SK-N-MC (cell line): ENCODE results near the gene ZNF618.

Source experiments
- DNase-seq: peaks from one replicate; pipeline ENCODE4 v3.0.0-alpha.2; 2011; ENCODE audit warnings: low read depth, low spot score
- H3K27ac ChIP-seq: fragments of 200-600 bp; sonication (generic); 2 replicates; pipeline ENCODE4 v1.5.1; 2016; ENCODE audit warnings: mixed run types
- H3K36me3 ChIP-seq: fragments of 200-600 bp; sonication (generic); 2 replicates; pipeline ENCODE4 v1.6.1; 2017; ENCODE audit warnings: antibody characterized with exemption, low read length, mixed read lengths; ENCODE audit not compliant: insufficient read depth
- H3K4me3 ChIP-seq: fragments of 200-600 bp; sonication (generic); 2 replicates; pipeline ENCODE4 v1.5.1; 2016
- H3K9ac ChIP-seq: fragments of 200-600 bp; sonication (generic); 2 replicates; pipeline ENCODE4 v1.8.0; 2017; ENCODE audit warnings: mixed run types, mixed read lengths; ENCODE audit not compliant: insufficient read length
- H3K9me3 ChIP-seq: fragments of 200-600 bp; sonication (generic); 2 replicates; pipeline ENCODE4 v1.6.1; 2017; ENCODE audit warnings: low read depth, mild to moderate bottlenecking, antibody characterized with exemption, low read length, moderate library complexity, mixed read lengths
- EZH2 ChIP-seq: fragments of 200-600 bp; sonication (generic); IDR thresholded peaks from one replicate; pipeline ENCODE4 v1.6.1; 2017; ENCODE audit warnings: antibody characterized with exemption
- FOXP2 ChIP-seq: optimal IDR thresholded peaks from 2 replicates; pipeline ENCODE3; 2011; ENCODE audit warnings: mild to moderate bottlenecking, moderate library complexity; ENCODE audit not compliant: insufficient read depth; ENCODE audit errors: extremely low read length, control extremely low read depth
- POLR2AphosphoS5 ChIP-seq: IDR thresholded peaks from 2 replicates; pipeline ENCODE4 v1.6.1; 2012; ENCODE audit warnings: mild to moderate bottlenecking, low read depth, low read length, borderline replicate concordance

The ZNF618 gene

GRCh38 chr9:113973963-113974413, 97.9 kb downstream of the ZNF618 start:
- H3K4me3 ChIP-seq: no peak overlapping the region
- TF ChIP-seq EZH2: no peak
- no peak for TF ChIP-seq FOXP2
- TF ChIP-seq POLR2AphosphoS5: no peak
- peaks cover 20% of the 10 kb centered on the region for H3K36me3 ChIP-seq
- DNase-seq: no peak
- H3K9ac ChIP-seq: no peak overlapping the region
- no peaks in the 10 kb centered on the region for H3K9me3 ChIP-seq
- no peak overlapping the region for H3K27ac ChIP-seq

GRCh38 chr9:113976915-113977314, 100.8 kb downstream of the ZNF618 start:
- no peak overlapping the region for H3K9ac ChIP-seq
- H3K36me3 ChIP-seq: no peaks in the 10 kb centered on the region
- TF ChIP-seq POLR2AphosphoS5: no peak
- H3K4me3 ChIP-seq: no peak overlapping the region
- no peak for DNase-seq
- no peaks in the 10 kb centered on the region for H3K9me3 ChIP-seq
- no peak overlapping the region for H3K27ac ChIP-seq

GRCh38 chr9:113978725-113979342, 102.7 kb downstream of the ZNF618 start:
- DNase-seq: no peak
- Histone ChIP-seq H3K36me3 (no peaks in the 10 kb centered on the region), H3K27ac (no peak overlapping the region), H3K9me3 (no peaks in the 10 kb centered on the region), H3K9ac (no peak overlapping the region), H3K4me3 (no peak overlapping the region)
- no peak for TF ChIP-seq EZH2
- TF ChIP-seq POLR2AphosphoS5: no peak
- no peak for TF ChIP-seq FOXP2

DNA sequence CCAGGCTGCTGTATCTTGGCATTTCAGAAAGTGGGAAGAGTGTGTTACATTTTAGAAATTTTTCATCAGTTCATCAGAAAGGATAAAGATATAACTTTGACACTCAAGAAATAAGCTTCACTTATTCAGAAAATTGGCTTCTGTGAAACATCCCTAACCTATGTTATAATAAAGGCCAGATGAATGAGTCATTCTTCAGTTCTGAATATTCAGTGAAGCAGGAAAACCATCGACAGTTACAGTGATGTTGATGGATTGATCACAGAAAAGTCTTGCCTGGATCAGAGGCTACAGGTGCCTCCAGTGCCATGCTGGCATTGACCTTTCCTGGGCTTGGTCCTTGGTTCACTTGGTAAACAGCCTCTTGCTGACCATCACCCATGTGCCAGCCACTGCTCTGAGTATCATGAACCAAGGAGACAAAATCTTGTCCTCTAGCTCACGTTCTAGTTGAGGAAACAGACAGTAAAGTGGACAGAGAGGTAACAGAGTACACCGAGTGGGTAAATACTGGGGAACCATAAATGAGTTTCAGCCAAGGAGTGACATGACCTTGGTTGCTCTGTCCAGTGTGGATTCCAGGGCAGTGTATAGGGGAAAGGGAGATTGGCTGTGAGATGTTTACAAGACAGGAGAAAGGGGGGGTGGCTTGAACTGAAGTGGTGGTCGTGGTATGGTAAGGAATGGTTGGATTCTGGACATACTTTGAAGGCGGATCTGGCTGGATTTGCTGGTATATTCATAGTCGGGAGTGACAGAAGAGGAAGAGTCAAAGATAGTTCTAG, 103.4 kb downstream of the ZNF618 start:
- H3K4me3 ChIP-seq: no peak overlapping the region
- no peaks in the 10 kb centered on the region for H3K36me3 ChIP-seq
- no peak for DNase-seq
- no peak for TF ChIP-seq POLR2AphosphoS5
- no peak for TF ChIP-seq FOXP2
- TF ChIP-seq EZH2: no peak
- no peaks in the 10 kb centered on the region for H3K9me3 ChIP-seq
- no peak overlapping the region for H3K27ac ChIP-seq
- no peak overlapping the region for H3K9ac ChIP-seq

DNA sequence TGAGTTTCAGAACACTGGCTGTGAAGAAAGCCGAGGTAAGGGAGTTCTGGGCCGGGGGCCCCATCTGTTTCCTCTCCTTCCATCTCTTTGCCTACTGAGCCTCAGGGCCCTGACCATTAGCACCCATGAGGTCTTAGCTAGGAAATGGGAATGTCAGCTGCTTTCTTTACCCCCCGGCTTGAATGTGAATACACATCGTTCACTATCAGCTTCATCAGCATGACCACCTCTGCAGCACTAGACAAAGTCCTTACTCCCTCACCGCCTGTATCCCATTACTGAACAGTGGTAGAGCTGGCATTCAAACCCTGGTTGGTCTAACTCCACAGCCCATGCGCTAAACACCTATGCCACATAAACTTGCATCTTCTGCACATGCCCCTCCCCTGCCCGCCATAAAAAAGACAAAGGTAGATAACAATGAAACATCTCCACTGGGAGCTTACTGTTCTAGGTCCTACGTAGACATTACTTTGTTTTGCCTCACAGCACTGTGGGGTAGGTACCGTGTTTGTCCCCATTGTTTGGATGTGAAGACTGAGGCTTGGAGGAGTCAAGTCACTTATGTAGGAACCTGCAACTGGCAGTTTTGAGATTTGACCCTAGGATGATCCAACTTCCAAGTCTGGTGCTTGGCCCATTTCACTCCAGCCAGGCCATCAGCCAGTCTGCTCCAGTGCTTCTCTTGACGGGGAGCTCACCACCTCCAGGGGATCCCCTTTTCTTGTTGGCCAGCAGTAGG, 108.7 kb downstream of the ZNF618 start:
- H3K36me3 ChIP-seq: no peaks in the 10 kb centered on the region; the same call in 1 of the 2 replicates

GRCh38 chr9:113985968-113986585, 110.0 kb downstream of the ZNF618 start:
- no peak for TF ChIP-seq POLR2AphosphoS5
- TF ChIP-seq FOXP2: no peak
- TF ChIP-seq EZH2: no peak
- DNase-seq: no peak
- H3K9ac ChIP-seq: no peak overlapping the region
- no peaks in the 10 kb centered on the region for H3K9me3 ChIP-seq
- no peak overlapping the region for H3K4me3 ChIP-seq
- H3K27ac ChIP-seq: no peak overlapping the region
- no peaks in the 10 kb centered on the region; the same call in 1 of the 2 replicates for H3K36me3 ChIP-seq

More for the DNA sequence above, 108.7 kb downstream of the ZNF618 start:
- Histone ChIP-seq H3K9me3 (no peaks in the 10 kb centered on the region), H3K27ac (no peak overlapping the region), H3K9ac (no peak overlapping the region), H3K4me3 (no peak overlapping the region)
- TF ChIP-seq EZH2 (no peak), FOXP2 (no peak), POLR2AphosphoS5 (no peak)
- DNase-seq: no peak

DNA sequence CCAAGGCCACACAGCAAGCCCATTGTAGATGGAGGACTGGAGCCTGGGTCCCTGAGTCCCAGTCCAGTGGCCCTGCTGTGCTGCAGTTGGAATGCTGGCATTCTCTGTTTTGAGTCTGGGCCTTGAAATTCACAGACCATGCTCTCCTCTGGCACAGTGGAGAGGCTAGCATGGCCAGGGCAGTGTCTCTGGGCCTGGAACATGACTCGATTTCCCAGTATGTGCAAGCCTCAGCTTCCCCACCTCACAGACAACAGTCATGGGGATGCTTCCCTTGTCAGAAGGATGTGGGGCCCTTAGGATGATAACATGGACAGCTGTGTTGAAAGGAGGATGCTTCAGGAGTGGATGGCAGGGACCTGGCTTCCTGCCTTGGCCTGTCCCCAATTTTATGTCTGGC, 110.8 kb downstream of the ZNF618 start:
- no peak overlapping the region for H3K9ac ChIP-seq
- no peak for DNase-seq
- no peak for TF ChIP-seq POLR2AphosphoS5
- TF ChIP-seq EZH2: no peak
- TF ChIP-seq FOXP2: no peak
- no peaks in the 10 kb centered on the region; the same call in 1 of the 2 replicates for H3K36me3 ChIP-seq
- no peak overlapping the region for H3K4me3 ChIP-seq
- no peak overlapping the region for H3K27ac ChIP-seq
- no peaks in the 10 kb centered on the region for H3K9me3 ChIP-seq

- no peaks in the 10 kb centered on the region; the same call in 1 of the 2 replicates for H3K36me3 ChIP-seq
- H3K9me3 ChIP-seq: no peaks in the 10 kb centered on the region
- H3K4me3 ChIP-seq: no peak overlapping the region
- no peak for DNase-seq
- H3K9ac ChIP-seq: no peak overlapping the region
- H3K27ac ChIP-seq: no peak overlapping the region
- TF ChIP-seq EZH2 (no peak), POLR2AphosphoS5 (no peak), FOXP2 (no peak)
These were observed 111.4 kb downstream of the ZNF618 start for GRCh38 chr9:113987526-113987925.
